GM23338 (cell line): ENCODE measurements around the gene ITIH5. TPM values are rescaled to one million over a fixed set of nuclear protein-coding genes. Genes with fewer than 3 reads are reported as not detected.

Experiments
- ATAC-seq: fragments of 200-7000 bp; cut with Tn5 transposase; 3 replicates; pipeline ENCODE4 v1.9.1; 2020
- DNase-seq: peaks from one replicate; pipeline ENCODE4 v3.0.0-alpha.2; 2015; ENCODE audit warnings: low spot score
- H2AFZ ChIP-seq: fragments of 200-600 bp; sonication (generic); 2 replicates; pipeline ENCODE4 v1.8.0; 2016; ENCODE audit warnings: antibody characterized with exemption, mild to moderate bottlenecking, moderate library complexity
- H3F3A ChIP-seq: fragments of 200-600 bp; sonication (generic); replicated peaks from 2 replicates; pipeline ENCODE4 v1.8.0; 2017; ENCODE audit warnings: antibody characterized with exemption, mixed run types, low read depth
- H3K27ac ChIP-seq: fragments of 200-600 bp; sonication (generic); 2 replicates; pipeline ENCODE4 v1.6.1; 2016; ENCODE audit warnings: low read depth
- H3K27me3 ChIP-seq: fragments of 200-600 bp; sonication (generic); 2 replicates; pipeline ENCODE4 v1.8.0; 2016; ENCODE audit warnings: mild to moderate bottlenecking, mixed run types, moderate library complexity; ENCODE audit not compliant: insufficient read depth
- H3K36me3 ChIP-seq: fragments of 200-600 bp; sonication (generic); 2 replicates; pipeline ENCODE4 v1.8.0; 2016; ENCODE audit warnings: mild to moderate bottlenecking; ENCODE audit not compliant: insufficient read depth
- H3K4me1 ChIP-seq: fragments of 200-600 bp; sonication (generic); 2 replicates; pipeline ENCODE4 v1.8.0; 2016; ENCODE audit warnings: mild to moderate bottlenecking, moderate library complexity; ENCODE audit not compliant: insufficient read depth
- H3K4me2 ChIP-seq: fragments of 200-600 bp; sonication (generic); 2 replicates; pipeline ENCODE4 v1.7.1; 2017; ENCODE audit warnings: mixed run types
- H3K4me3 ChIP-seq: fragments of 200-600 bp; sonication (generic); 2 replicates; pipeline ENCODE4 v1.6.1; 2016; ENCODE audit warnings: mixed run types
- H3K79me2 ChIP-seq: fragments of 200-600 bp; sonication (generic); replicated peaks from 2 replicates; pipeline ENCODE4 v1.8.0; 2017; ENCODE audit warnings: mild to moderate bottlenecking; ENCODE audit not compliant: insufficient read depth
- H3K9me2 ChIP-seq: fragments of 200-600 bp; sonication (generic); 2 replicates; pipeline ENCODE4 v1.8.0; 2017; ENCODE audit not compliant: insufficient read depth
- H4K20me1 ChIP-seq: fragments of 200-600 bp; sonication (generic); replicated peaks from 2 replicates; pipeline ENCODE4 v1.8.0; 2017; ENCODE audit warnings: mild to moderate bottlenecking; ENCODE audit not compliant: insufficient read depth
- H3K27ac Mint-ChIP-seq: 2 replicates; pipeline ENCODE4 v1.8.0; 2020; ENCODE audit warnings: inconsistent platforms, mild to moderate bottlenecking, moderate library complexity, mixed read lengths
- H3K27me3 Mint-ChIP-seq: 3 replicates; pipeline ENCODE4 v1.8.0; 2022; ENCODE audit warnings: low read depth, mild to moderate bottlenecking, moderate library complexity, mixed read lengths, inconsistent platforms; ENCODE audit not compliant: insufficient read depth, poor library complexity
- H3K36me3 Mint-ChIP-seq: 3 replicates; pipeline ENCODE4 v1.8.0; 2021; ENCODE audit warnings: low read depth, mild to moderate bottlenecking, inconsistent platforms, moderate library complexity, mixed read lengths
- H3K4me1 Mint-ChIP-seq: 3 replicates; pipeline ENCODE4 v1.8.0; 2020; ENCODE audit warnings: mild to moderate bottlenecking, inconsistent platforms, mixed read lengths
- H3K4me3 Mint-ChIP-seq: 3 replicates; pipeline ENCODE4 v1.8.0; 2021; ENCODE audit warnings: moderate library complexity, mild to moderate bottlenecking, inconsistent platforms, mixed read lengths
- H3K9me3 Mint-ChIP-seq: 3 replicates; pipeline ENCODE4 v1.8.0; 2020; ENCODE audit warnings: moderate library complexity, mild to moderate bottlenecking, inconsistent platforms, mixed read lengths
- CREB1 ChIP-seq: fragments of 250-450 bp; sonication (Bioruptor Pico); IDR thresholded peaks from 2 replicates; pipeline ENCODE4 v1.5.0; 2020; ENCODE audit warnings: low read depth, mild to moderate bottlenecking, moderate library complexity
- EZH2 ChIP-seq: fragments of 200-600 bp; sonication (generic); IDR thresholded peaks from one replicate; pipeline ENCODE4 v1.8.0; 2017; ENCODE audit warnings: antibody characterized with exemption, mild to moderate bottlenecking, low read depth; ENCODE audit not compliant: unreplicated experiment
- JUNB ChIP-seq: IDR thresholded peaks from one replicate; pipeline ENCODE4 v1.6.1; 2016; ENCODE audit warnings: antibody characterized with exemption; ENCODE audit not compliant: unreplicated experiment
- NANOG ChIP-seq: IDR thresholded peaks from 2 replicates; pipeline ENCODE4 v1.6.1; 2016; ENCODE audit warnings: antibody characterized with exemption, borderline replicate concordance
- POLR2AphosphoS5 ChIP-seq: IDR thresholded peaks from 2 replicates; pipeline ENCODE4 v1.6.1; 2016; ENCODE audit warnings: antibody characterized with exemption, low read depth
- STAT1 ChIP-seq: IDR thresholded peaks from one replicate; pipeline ENCODE4 v1.6.1; 2016; ENCODE audit warnings: antibody characterized with exemption; ENCODE audit not compliant: unreplicated experiment
- ZNF114 ChIP-seq: fragments of 250-450 bp; sonication (Bioruptor Pico); IDR thresholded peaks from 2 replicates; pipeline ENCODE4 v1.5.0; 2020; ENCODE audit warnings: mild to moderate bottlenecking, moderate library complexity
- polyA plus RNA-seq: library from polyadenylated mRNA; unstranded; fragments of >200 nt; fragmentation: Nextera tagmentation; extraction: Ambion mirVana; gene quantifications from 2 replicates; pipeline ENCODE4 v1.2.1, GENCODE V29; 2016
- total RNA-seq: library from RNA; depleted of rRNA; stranded (reverse); fragments of >200 nt; shearing (Covaris generic); gene quantifications from 2 replicates; pipeline ENCODE4 v1.2.3, GENCODE V29; 2014
- TF ChIP-seq, protein P1 (sequence below): fragments of 250-450 bp; sonication (Bioruptor Pico); IDR thresholded peaks from 2 replicates; pipeline ENCODE4 v1.5.0; 2020; ENCODE audit warnings: mild to moderate bottlenecking, moderate library complexity
- TF ChIP-seq, protein P2 (sequence below): IDR thresholded peaks from 2 replicates; pipeline ENCODE4 v1.6.1; 2016; ENCODE audit warnings: antibody characterized with exemption
- TF ChIP-seq, protein P3 (sequence below), 2 experiments: fragments of 200-600 bp in 1 of 2; sonication (generic) in 1 of 2; conservative IDR thresholded peaks; 2 replicates each; pipeline versions ENCODE4 v1.5.1 to v1.6.1; 2016 to 2017; ENCODE audit warnings: antibody characterized with exemption in 2 of 2, low read depth in 2 of 2, mild to moderate bottlenecking in 2 of 2, moderate library complexity in 1 of 2
- TF ChIP-seq, protein P4 (sequence below): IDR thresholded peaks from one replicate; pipeline ENCODE4 v1.6.1; 2018; ENCODE audit warnings: antibody characterized with exemption; ENCODE audit not compliant: unreplicated experiment

ITIH5 gene
- total and polyA plus RNA-seq, 2 experiments from 2014 or later, result 0.99 to 2.2 TPM

DNA sequence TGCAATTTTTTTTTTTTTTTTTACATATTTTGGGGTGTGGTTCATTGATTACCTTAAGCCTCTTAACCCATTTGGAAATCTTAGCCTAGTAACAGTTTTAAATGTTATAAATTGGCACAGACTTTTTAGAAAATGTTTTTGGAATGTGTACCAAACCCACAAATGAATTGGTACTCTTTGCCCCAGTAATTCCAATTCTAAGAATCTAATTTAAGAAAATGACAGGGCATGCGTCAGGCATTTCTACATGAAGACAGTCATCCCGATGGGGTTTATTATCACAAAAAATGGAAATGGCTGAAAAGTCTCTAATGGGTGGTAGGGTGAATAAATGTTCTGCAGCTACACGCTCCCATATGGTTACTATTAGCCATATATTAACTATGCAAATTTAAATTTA lies 54.9 kb downstream of the ITIH5 start:
- Histone ChIP-seq H3K27me3 (no peaks in the 10 kb centered on the region), H2AFZ (no peak overlapping the region), H4K20me1 (no peaks in the 10 kb centered on the region), H3K4me3 (no peak overlapping the region), H3K4me2 (no peak overlapping the region), H3F3A (no peaks in the 10 kb centered on the region), H3K79me2 (no peaks in the 10 kb centered on the region), H3K36me3 (no peaks in the 10 kb centered on the region), H3K9me2 (no peaks in the 10 kb centered on the region), H3K4me1 (no peaks in the 10 kb centered on the region), H3K27ac (no peak overlapping the region)
- Mint-ChIP-seq H3K36me3 (no peaks in the 10 kb centered on the region), H3K9me3 (no peaks in the 10 kb centered on the region), H3K27me3 (no peaks in the 10 kb centered on the region), H3K27ac (no peak overlapping the region), H3K4me3 (no peak overlapping the region), H3K4me1 (no peaks in the 10 kb centered on the region)
- DNase-seq (no peak), ATAC-seq (no peak)
- TF ChIP-seq CREB1 (CRISPR knock-in tag) (no peak), EZH2 (no peak), ZNF114 (CRISPR knock-in tag) (no peak), STAT1 (no peak), NANOG (no peak), JUNB (no peak), POLR2AphosphoS5 (no peak)
- TF ChIP-seq, protein P1, sequence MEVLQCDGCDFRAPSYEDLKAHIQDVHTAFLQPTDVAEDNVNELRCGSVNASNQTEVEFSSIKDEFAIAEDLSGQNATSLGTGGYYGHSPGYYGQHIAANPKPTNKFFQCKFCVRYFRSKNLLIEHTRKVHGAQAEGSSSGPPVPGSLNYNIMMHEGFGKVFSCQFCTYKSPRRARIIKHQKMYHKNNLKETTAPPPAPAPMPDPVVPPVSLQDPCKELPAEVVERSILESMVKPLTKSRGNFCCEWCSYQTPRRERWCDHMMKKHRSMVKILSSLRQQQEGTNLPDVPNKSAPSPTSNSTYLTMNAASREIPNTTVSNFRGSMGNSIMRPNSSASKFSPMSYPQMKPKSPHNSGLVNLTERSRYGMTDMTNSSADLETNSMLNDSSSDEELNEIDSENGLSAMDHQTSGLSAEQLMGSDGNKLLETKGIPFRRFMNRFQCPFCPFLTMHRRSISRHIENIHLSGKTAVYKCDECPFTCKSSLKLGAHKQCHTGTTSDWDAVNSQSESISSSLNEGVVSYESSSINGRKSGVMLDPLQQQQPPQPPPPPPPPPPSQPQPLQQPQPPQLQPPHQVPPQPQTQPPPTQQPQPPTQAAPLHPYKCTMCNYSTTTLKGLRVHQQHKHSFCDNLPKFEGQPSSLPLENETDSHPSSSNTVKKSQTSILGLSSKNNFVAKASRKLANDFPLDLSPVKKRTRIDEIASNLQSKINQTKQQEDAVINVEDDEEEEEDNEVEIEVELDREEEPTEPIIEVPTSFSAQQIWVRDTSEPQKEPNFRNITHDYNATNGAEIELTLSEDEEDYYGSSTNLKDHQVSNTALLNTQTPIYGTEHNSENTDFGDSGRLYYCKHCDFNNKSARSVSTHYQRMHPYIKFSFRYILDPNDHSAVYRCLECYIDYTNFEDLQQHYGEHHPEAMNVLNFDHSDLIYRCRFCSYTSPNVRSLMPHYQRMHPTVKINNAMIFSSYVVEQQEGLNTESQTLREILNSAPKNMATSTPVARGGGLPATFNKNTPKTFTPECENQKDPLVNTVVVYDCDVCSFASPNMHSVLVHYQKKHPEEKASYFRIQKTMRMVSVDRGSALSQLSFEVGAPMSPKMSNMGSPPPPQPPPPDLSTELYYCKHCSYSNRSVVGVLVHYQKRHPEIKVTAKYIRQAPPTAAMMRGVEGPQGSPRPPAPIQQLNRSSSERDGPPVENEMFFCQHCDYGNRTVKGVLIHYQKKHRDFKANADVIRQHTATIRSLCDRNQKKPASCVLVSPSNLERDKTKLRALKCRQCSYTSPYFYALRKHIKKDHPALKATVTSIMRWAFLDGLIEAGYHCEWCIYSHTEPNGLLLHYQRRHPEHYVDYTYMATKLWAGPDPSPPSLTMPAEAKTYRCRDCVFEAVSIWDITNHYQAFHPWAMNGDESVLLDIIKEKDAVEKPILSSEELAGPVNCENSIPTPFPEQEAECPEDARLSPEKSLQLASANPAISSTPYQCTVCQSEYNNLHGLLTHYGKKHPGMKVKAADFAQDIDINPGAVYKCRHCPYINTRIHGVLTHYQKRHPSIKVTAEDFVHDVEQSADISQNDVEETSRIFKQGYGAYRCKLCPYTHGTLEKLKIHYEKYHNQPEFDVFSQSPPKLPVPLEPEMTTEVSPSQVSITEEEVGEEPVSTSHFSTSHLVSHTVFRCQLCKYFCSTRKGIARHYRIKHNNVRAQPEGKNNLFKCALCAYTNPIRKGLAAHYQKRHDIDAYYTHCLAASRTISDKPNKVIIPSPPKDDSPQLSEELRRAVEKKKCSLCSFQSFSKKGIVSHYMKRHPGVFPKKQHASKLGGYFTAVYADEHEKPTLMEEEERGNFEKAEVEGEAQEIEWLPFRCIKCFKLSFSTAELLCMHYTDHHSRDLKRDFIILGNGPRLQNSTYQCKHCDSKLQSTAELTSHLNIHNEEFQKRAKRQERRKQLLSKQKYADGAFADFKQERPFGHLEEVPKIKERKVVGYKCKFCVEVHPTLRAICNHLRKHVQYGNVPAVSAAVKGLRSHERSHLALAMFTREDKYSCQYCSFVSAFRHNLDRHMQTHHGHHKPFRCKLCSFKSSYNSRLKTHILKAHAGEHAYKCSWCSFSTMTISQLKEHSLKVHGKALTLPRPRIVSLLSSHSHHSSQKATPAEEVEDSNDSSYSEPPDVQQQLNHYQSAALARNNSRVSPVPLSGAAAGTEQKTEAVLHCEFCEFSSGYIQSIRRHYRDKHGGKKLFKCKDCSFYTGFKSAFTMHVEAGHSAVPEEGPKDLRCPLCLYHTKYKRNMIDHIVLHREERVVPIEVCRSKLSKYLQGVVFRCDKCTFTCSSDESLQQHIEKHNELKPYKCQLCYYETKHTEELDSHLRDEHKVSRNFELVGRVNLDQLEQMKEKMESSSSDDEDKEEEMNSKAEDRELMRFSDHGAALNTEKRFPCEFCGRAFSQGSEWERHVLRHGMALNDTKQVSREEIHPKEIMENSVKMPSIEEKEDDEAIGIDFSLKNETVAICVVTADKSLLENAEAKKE (CRISPR knock-in tag), result no peak
- TF ChIP-seq, protein P2, sequence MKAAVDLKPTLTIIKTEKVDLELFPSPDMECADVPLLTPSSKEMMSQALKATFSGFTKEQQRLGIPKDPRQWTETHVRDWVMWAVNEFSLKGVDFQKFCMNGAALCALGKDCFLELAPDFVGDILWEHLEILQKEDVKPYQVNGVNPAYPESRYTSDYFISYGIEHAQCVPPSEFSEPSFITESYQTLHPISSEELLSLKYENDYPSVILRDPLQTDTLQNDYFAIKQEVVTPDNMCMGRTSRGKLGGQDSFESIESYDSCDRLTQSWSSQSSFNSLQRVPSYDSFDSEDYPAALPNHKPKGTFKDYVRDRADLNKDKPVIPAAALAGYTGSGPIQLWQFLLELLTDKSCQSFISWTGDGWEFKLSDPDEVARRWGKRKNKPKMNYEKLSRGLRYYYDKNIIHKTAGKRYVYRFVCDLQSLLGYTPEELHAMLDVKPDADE, result no peak
- TF ChIP-seq, protein P3, sequence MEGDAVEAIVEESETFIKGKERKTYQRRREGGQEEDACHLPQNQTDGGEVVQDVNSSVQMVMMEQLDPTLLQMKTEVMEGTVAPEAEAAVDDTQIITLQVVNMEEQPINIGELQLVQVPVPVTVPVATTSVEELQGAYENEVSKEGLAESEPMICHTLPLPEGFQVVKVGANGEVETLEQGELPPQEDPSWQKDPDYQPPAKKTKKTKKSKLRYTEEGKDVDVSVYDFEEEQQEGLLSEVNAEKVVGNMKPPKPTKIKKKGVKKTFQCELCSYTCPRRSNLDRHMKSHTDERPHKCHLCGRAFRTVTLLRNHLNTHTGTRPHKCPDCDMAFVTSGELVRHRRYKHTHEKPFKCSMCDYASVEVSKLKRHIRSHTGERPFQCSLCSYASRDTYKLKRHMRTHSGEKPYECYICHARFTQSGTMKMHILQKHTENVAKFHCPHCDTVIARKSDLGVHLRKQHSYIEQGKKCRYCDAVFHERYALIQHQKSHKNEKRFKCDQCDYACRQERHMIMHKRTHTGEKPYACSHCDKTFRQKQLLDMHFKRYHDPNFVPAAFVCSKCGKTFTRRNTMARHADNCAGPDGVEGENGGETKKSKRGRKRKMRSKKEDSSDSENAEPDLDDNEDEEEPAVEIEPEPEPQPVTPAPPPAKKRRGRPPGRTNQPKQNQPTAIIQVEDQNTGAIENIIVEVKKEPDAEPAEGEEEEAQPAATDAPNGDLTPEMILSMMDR (conservative IDR thresholded peaks at IDR 0.05; ENCODE audit: low read depth in 2 of 2), result no peak
- TF ChIP-seq, protein P4, sequence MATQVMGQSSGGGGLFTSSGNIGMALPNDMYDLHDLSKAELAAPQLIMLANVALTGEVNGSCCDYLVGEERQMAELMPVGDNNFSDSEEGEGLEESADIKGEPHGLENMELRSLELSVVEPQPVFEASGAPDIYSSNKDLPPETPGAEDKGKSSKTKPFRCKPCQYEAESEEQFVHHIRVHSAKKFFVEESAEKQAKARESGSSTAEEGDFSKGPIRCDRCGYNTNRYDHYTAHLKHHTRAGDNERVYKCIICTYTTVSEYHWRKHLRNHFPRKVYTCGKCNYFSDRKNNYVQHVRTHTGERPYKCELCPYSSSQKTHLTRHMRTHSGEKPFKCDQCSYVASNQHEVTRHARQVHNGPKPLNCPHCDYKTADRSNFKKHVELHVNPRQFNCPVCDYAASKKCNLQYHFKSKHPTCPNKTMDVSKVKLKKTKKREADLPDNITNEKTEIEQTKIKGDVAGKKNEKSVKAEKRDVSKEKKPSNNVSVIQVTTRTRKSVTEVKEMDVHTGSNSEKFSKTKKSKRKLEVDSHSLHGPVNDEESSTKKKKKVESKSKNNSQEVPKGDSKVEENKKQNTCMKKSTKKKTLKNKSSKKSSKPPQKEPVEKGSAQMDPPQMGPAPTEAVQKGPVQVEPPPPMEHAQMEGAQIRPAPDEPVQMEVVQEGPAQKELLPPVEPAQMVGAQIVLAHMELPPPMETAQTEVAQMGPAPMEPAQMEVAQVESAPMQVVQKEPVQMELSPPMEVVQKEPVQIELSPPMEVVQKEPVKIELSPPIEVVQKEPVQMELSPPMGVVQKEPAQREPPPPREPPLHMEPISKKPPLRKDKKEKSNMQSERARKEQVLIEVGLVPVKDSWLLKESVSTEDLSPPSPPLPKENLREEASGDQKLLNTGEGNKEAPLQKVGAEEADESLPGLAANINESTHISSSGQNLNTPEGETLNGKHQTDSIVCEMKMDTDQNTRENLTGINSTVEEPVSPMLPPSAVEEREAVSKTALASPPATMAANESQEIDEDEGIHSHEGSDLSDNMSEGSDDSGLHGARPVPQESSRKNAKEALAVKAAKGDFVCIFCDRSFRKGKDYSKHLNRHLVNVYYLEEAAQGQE, result no peak
